Measurements from ENCODE around the gene MAGEA12.

DNA sequence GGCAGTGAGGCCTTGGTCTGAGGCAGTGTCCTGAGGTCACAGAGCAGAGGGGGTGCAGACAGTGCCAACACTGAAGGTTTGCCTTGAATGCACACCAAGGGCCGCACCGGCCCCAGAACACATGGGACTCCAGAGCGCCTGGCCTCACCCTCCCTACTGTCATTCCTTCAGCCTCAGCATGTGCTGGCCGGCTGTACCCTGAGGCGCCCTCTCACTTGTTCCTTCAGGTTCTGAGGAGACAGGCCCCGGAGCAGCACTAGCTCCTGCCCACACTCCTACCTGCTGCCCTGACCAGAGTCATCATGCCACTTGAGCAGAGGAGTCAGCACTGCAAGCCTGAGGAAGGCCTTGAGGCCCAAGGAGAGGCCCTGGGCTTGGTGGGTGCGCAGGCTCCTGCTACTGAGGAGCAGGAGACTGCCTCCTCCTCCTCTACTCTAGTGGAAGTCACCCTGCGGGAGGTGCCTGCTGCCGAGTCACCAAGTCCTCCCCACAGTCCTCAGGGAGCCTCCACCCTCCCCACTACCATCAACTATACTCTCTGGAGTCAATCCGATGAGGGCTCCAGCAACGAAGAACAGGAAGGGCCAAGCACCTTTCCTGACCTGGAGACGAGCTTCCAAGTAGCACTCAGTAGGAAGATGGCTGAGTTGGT lies 2.4 kb downstream of the MAGEA12 start:
- TF ChIP-seq, protein P1, sequence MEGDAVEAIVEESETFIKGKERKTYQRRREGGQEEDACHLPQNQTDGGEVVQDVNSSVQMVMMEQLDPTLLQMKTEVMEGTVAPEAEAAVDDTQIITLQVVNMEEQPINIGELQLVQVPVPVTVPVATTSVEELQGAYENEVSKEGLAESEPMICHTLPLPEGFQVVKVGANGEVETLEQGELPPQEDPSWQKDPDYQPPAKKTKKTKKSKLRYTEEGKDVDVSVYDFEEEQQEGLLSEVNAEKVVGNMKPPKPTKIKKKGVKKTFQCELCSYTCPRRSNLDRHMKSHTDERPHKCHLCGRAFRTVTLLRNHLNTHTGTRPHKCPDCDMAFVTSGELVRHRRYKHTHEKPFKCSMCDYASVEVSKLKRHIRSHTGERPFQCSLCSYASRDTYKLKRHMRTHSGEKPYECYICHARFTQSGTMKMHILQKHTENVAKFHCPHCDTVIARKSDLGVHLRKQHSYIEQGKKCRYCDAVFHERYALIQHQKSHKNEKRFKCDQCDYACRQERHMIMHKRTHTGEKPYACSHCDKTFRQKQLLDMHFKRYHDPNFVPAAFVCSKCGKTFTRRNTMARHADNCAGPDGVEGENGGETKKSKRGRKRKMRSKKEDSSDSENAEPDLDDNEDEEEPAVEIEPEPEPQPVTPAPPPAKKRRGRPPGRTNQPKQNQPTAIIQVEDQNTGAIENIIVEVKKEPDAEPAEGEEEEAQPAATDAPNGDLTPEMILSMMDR (IDR thresholded peaks at IDR 0.05; ENCODE audit: low read length), result no peak
- no peak for TF ChIP-seq EZH2 (optimal IDR thresholded peaks at IDR 0.05; ENCODE audit: low read depth, low read length)

All from MM.1S (cell line).